Duodenal mucosa (tissue), 2 donors: ENCODE results near the gene PLOD3.

Experiments used
- H3K27ac ChIP-seq: one replicate; pipeline ENCODE4 v1.7.0; 2013; ENCODE audit warnings: low read depth, low read length
- H3K27me3 ChIP-seq, 2 donors: one replicate each; pipeline ENCODE4 v1.7.0; 2013; ENCODE audit warnings: low read length in 2 of 2, control low read depth in 1 of 2; ENCODE audit not compliant: insufficient read depth in 2 of 2, control insufficient read depth in 1 of 2
- H3K36me3 ChIP-seq, 2 donors: one replicate each; pipeline ENCODE4 v1.7.0; 2013; ENCODE audit warnings: low read length in 2 of 2, control low read depth in 1 of 2; ENCODE audit not compliant: insufficient read depth in 2 of 2, control insufficient read depth in 1 of 2
- H3K4me1 ChIP-seq, 2 donors: one replicate each; pipeline ENCODE4 v1.7.0; 2013; ENCODE audit warnings: low read length in 2 of 2, control low read depth in 1 of 2; ENCODE audit not compliant: insufficient read depth in 2 of 2, control insufficient read depth in 1 of 2
- H3K4me3 ChIP-seq, 2 donors: one replicate each; pipeline ENCODE4 v1.7.0; 2013; ENCODE audit warnings: low read length in 2 of 2, low read depth in 1 of 2
- H3K9ac ChIP-seq, 2 donors: one replicate each; pipeline ENCODE4 v1.7.0; 2013; ENCODE audit warnings: low read length in 2 of 2, low read depth in 1 of 2
- H3K9me3 ChIP-seq, 2 donors: one replicate each; pipeline ENCODE4 v1.7.0; 2013; ENCODE audit warnings: low read length in 2 of 2, control low read depth in 1 of 2; ENCODE audit not compliant: control insufficient read depth in 1 of 2

PLOD3 gene

GRCh38 chr7:101248276-101248675, 30.9 kb upstream of the PLOD3 start:
- Histone ChIP-seq H3K9me3 (no peaks in the 10 kb centered on the region), H3K4me1 (peaks cover 11 to 28% of the 10 kb centered on the region in 2 donors), H3K4me3 (no peak overlapping the region), H3K27me3 (no peaks in the 10 kb centered on the region), H3K9ac (no peak overlapping the region), H3K36me3 (peaks cover 0 to 12% of the 10 kb centered on the region in 2 donors), H3K27ac (no peak overlapping the region)

DNA sequence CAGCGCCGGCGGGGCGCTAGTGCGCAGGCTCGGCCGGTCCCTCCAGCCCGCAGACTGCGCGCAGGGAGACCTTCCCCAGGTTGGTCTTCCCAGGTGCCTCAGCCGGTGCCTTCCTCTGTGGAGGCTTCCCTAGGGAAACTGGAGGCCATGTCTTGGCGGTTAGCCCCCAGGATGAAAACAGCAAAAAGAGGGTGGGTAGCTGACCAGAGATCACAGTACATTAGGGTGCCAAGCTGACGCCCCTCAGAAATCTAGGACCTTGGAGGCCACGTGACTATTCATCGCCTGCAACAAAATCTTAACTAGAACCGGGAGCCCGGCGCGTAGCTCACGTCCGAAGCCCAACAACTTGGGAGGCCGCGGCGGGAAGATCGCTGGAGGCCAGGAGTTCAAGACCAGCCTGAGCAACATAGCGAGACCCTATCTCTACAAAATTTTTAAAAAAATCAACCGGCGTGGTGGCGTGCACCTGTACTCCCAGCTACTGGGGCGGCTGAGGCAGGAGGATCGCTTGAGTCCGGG, 27.8 kb upstream of the PLOD3 start:
- peak overlapping the region; percentile 87 to 97 for H3K4me3 ChIP-seq
- no peaks in the 10 kb centered on the region for H3K9me3 ChIP-seq
- H3K9ac ChIP-seq, result peak overlapping the region; percentile 88 to 94
- H3K27ac ChIP-seq, result peak overlapping the region; percentile 99
- H3K4me1 ChIP-seq, result peaks cover 23 to 25% of the 10 kb centered on the region in 2 donors
- H3K36me3 ChIP-seq, result peaks cover 0 to 12% of the 10 kb centered on the region in 2 donors
- no peaks in the 10 kb centered on the region for H3K27me3 ChIP-seq

GRCh38 chr7:101244375-101245146, 27.2 kb upstream of the PLOD3 start, which contains the start of gene FIS1:
FIS1 (minus strand) TSS chr7:101245081; CDS start chr7:101245004, 77 bp downstream.
- H3K9me3 ChIP-seq, result no peaks in the 10 kb centered on the region
- H3K4me3 ChIP-seq, result peak within 1 kb of the TSS; percentile 87 to 97
- H3K27me3 ChIP-seq, result no peaks in the 10 kb centered on the region
- H3K27ac ChIP-seq, result peak within 1 kb of the TSS; percentile 99
- H3K4me1 ChIP-seq, result peaks cover 23 to 25% of the 10 kb centered on the region in 2 donors
- peak within 1 kb of the TSS; percentile 88 to 94 for H3K9ac ChIP-seq
- peaks cover 0 to 17% of the 10 kb centered on the region in 2 donors for H3K36me3 ChIP-seq

DNA sequence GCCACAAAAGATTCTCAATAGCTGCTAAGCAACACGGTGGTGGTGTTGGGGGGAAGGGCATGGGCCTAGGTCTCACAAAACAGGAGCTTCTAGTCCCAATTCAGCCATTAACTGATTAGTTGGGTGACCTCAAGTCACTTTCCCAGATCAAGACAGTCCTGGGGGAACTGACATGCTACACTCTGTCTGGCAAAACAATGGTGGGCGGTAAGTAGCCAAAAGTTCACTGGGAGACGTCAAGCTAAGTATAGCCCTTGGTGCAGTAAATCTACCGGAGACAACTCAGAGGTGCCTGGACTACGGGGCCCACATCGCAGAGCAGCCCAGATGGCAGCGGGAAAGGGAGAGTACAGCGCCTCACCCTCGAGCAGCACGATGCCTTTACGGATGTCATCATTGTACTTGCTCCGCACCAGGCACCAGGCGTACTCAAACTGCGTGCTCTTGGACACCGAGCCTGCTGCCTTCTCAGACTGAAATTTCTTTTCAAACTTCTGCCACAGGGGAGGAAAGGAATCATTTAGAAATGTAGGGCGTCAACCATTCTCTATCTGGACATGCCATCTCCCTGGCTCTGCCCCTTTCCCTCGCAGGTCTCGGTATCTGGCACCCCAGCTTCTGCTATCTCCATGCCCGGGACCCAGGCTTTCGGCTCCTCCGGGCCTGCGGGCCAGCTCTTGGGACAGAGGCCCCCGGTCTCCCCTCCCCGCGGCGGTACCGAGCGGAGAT, 26.4 kb upstream of the PLOD3 start:
- Histone ChIP-seq H3K4me1 (peaks cover 23 to 25% of the 10 kb centered on the region in 2 donors), H3K27ac (peak overlapping the region; percentile 99), H3K9me3 (no peaks in the 10 kb centered on the region)

GRCh38 chr7:101241443-101242349, 24.3 kb upstream of the PLOD3 start:
- peak overlapping the region; percentile 98 for H3K27ac ChIP-seq
- H3K9me3 ChIP-seq, result no peaks in the 10 kb centered on the region
- H3K36me3 ChIP-seq, result peaks cover 5 to 13% of the 10 kb centered on the region in 2 donors
- peak overlapping the region in 1 of 2 donors; percentile 99 for H3K9ac ChIP-seq
- H3K4me3 ChIP-seq, result no peak overlapping the region
- peaks cover 25 to 27% of the 10 kb centered on the region in 2 donors for H3K4me1 ChIP-seq
- H3K27me3 ChIP-seq, result no peaks in the 10 kb centered on the region

More for the DNA sequence above, 26.4 kb upstream of the PLOD3 start:
- peak overlapping the region; percentile 88 to 94 for H3K9ac ChIP-seq
- H3K36me3 ChIP-seq, result peaks cover 0 to 16% of the 10 kb centered on the region in 2 donors
- H3K27me3 ChIP-seq, result no peaks in the 10 kb centered on the region
- H3K4me3 ChIP-seq, result peak overlapping the region; percentile 87 to 97

GRCh38 chr7:101241015-101241363, 23.6 kb upstream of the PLOD3 start:
- Histone ChIP-seq H3K36me3 (peaks cover 10 to 14% of the 10 kb centered on the region in 2 donors), H3K27ac (peak overlapping the region; percentile 98), H3K4me1 (peaks cover 25 to 27% of the 10 kb centered on the region in 2 donors), H3K9me3 (no peaks in the 10 kb centered on the region), H3K9ac (peak overlapping the region; percentile 97 to 99), H3K4me3 (peak overlapping the region; percentile 70 to 71), H3K27me3 (no peaks in the 10 kb centered on the region)

DNA sequence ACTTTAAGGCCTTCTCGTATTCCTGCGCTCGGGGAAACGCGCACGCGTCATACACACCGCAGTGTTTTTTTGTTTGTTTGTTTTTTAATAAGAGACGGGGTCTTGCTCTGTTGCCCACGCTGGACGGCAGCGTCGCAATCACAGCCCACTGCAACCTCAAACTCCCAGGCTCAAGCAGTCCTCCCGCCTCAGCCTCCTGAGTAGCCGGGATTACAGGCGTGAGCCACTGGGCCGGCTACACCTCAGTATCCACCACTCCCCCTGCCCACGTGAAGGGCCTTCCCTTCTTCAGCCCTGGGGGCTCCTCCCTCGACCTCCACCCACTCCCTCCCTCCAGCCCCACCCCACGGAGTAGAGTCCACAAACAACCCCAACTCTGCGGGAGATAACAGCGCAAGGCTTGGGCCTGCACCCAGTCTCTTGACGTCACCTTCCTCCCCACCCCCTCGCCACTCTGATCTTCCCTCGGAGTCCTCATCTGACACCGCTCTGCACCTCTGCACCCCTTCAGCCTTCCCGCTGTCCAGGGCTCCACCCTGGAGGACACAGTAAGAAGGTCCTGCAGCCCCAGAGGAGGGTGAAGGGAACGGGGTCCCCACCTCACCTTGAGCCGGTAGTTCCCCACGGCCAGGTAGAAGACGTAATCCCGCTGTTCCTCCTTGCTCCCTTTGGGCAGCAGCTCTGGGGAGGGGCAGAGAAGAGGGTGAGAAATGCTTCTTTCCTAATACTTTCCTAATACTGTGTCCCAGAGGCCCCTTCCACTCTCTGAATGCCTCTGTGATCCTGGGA, 23.0 kb upstream of the PLOD3 start:
- Histone ChIP-seq H3K27ac (peak overlapping the region; percentile 98), H3K36me3 (peaks cover 10 to 19% of the 10 kb centered on the region in 2 donors), H3K4me3 (peak overlapping the region; percentile 72 to 79), H3K27me3 (no peaks in the 10 kb centered on the region), H3K9me3 (no peaks in the 10 kb centered on the region), H3K4me1 (peaks cover 23 to 27% of the 10 kb centered on the region in 2 donors), H3K9ac (peak overlapping the region; percentile 97 to 99)

DNA sequence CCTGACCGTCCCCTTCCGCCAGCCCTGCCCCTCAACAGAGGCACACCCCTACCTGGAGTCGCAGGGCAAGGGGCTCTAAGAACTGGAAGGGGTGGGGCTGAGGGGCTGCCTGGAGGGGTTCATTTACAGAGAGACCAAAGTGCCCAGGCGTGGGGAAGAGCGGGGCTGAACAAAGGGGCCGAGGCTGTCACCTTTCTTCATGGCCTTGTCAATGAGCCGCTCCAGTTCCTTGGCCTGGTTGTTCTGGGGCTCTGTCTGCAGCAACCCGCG, 22.5 kb upstream of the PLOD3 start:
- Histone ChIP-seq H3K36me3 (peaks cover 10 to 19% of the 10 kb centered on the region in 2 donors), H3K9ac (peak overlapping the region; percentile 94 to 99), H3K4me1 (peaks cover 22 to 27% of the 10 kb centered on the region in 2 donors), H3K4me3 (peak overlapping the region; percentile 72 to 79), H3K27me3 (no peaks in the 10 kb centered on the region), H3K9me3 (no peaks in the 10 kb centered on the region), H3K27ac (peak overlapping the region; percentile 92)
